ENCODE data around the gene PGAP6.

Gene PGAP6

DNA sequence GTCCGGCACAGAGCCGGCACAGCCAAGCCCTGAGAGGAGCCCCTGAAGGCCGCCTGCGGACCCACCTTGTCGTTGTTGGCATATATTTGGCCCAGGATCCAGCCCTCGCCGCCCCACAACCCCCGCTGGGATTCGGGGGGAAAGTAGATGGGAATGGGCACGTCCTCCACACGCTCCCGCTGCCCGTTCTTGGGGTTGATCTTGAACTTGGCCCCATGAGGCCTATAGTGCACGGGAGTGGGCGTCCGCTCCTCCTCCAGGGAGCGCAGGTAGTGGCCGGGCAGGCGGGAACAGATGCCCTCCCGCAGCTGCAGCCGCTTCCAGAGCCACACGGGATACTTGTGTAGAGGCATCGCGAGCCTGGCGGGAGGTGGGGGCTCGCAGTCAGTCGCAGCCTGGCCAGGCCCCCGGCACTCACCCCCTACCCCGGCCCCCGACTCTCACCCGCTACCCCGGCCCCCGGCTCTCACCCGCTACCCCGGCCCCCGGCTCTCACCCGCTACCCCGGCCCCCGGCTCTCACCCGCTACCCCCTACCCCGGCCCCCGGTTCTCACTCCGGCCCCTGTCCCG lies 11.8 kb downstream of the PGAP6 start:
- ChIA-PET POLR2A (interaction anchor here (1.6 kb wide), 1 partner anchor 10 kb away, joined by 7 read pairs; no protein-coding TSS in a partner anchor), CTCF (interaction anchor here (0.9 to 1.8 kb wide), 4 partner anchors 8 to 263 kb away, joined by 4 read pairs; no protein-coding TSS in a partner anchor)
- WGBS (ENCODE audit: insufficient coverage), result 83% methylated on average over 21 of the region's 44 CpGs
- Histone ChIP-seq H3K36me3 (ENCODE audit: control insufficient read depth in 4 of 4, insufficient read depth in 4 of 4, low read length in 3 of 4) (peaks cover 0 to 71% (median 49%) of the 10 kb centered on the region in 4 experiments), H3K27ac (ENCODE audit: insufficient read depth in 1 of 2, low read depth in 1 of 2, low read length in 2 of 2, poor library complexity in 1 of 2, severe bottlenecking in 2 of 2) (peak overlapping the region in 1 of 2 experiments; percentile 34), H3K27me3 (replicated peaks in 2 of 5; ENCODE audit: control insufficient read depth in 4 of 5, insufficient read depth in 5 of 5, low read length in 4 of 5) (no peaks in the 10 kb centered on the region), H3K4me1 (ENCODE audit: control extremely low read depth in 1 of 4, control insufficient read depth in 4 of 4, insufficient read depth in 4 of 4, low read length in 3 of 4) (peaks cover 0 to 17% (median 16%) of the 10 kb centered on the region in 4 experiments), H3K9me3 (ENCODE audit: control extremely low read depth in 1 of 5, control insufficient read depth in 4 of 5, insufficient read depth in 2 of 5, low read depth in 1 of 5, low read length in 4 of 5) (no peaks in the 10 kb centered on the region), H3K4me3 (ENCODE audit: control insufficient read depth in 1 of 7, extremely low read depth in 1 of 7, insufficient read depth in 4 of 7, low read depth in 2 of 7, low read length in 6 of 7) (peak overlapping the region in 4 of 7 experiments; percentile 32 to 62 (median 44))
- DNase-seq, result no peak

DNA sequence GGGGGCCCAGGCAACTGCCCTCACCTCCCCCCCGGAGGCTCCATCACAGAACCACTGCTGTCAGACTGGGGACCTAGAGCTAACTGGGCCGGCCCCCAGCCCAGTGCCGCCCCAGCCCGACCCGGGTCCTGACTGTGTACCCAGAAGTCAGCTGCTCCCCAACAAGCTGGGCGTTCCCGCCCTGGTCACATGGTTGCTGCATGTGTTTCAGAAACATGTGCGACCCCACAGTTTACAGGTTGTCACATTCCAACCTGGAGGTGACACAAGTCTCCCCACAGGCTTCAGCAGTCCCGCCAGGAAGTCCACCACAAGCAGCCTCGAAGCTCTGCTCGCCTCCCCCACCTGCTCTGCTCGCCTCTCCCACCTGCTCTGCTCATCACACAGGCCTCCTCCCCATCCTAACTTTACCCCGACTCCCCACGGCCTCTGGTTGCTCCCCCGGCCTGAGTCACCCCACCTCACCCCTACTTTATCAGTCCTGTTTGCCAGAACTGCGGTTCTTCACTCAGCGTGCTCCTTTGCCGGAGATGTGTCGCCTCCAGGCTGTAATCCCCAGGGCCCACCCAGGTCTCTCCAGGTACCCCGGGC lies 12.4 kb downstream of the PGAP6 start:
- ChIA-PET POLR2A (no interaction called here), CTCF (interaction anchor here (1.8 kb wide), 1 partner anchor 262 kb away, joined by 4 read pairs; no protein-coding TSS in a partner anchor)
- peak overlapping the region in 3 of 7 experiments; percentile 8 to 56 (median 42) for H3K4me3 ChIP-seq (ENCODE audit: control insufficient read depth in 1 of 7, extremely low read depth in 1 of 7, insufficient read depth in 4 of 7, low read depth in 2 of 7, low read length in 6 of 7)
- H3K36me3 ChIP-seq (ENCODE audit: control insufficient read depth in 4 of 4, insufficient read depth in 4 of 4, low read length in 3 of 4), result peaks cover 0 to 65% (median 46%) of the 10 kb centered on the region in 4 experiments
- H3K4me1 ChIP-seq (ENCODE audit: control extremely low read depth in 1 of 4, control insufficient read depth in 4 of 4, insufficient read depth in 4 of 4, low read length in 3 of 4), result peaks cover 0 to 17% (median 16%) of the 10 kb centered on the region in 4 experiments
- WGBS (ENCODE audit: insufficient coverage), result 92% methylated on average over 19 of the region's 20 CpGs
- H3K27ac ChIP-seq (ENCODE audit: insufficient read depth in 1 of 2, low read depth in 1 of 2, low read length in 2 of 2, poor library complexity in 1 of 2, severe bottlenecking in 2 of 2), result peak overlapping the region in 1 of 2 experiments; percentile 34
- no peaks in the 10 kb centered on the region for H3K9me3 ChIP-seq (ENCODE audit: control extremely low read depth in 1 of 5, control insufficient read depth in 4 of 5, insufficient read depth in 2 of 5, low read depth in 1 of 5, low read length in 4 of 5)
- no peak for DNase-seq
- H3K27me3 ChIP-seq (replicated peaks in 2 of 5; ENCODE audit: control insufficient read depth in 4 of 5, insufficient read depth in 5 of 5, low read length in 4 of 5), result peaks cover 0 to 2% (median 0%) of the 10 kb centered on the region in 5 experiments

DNA sequence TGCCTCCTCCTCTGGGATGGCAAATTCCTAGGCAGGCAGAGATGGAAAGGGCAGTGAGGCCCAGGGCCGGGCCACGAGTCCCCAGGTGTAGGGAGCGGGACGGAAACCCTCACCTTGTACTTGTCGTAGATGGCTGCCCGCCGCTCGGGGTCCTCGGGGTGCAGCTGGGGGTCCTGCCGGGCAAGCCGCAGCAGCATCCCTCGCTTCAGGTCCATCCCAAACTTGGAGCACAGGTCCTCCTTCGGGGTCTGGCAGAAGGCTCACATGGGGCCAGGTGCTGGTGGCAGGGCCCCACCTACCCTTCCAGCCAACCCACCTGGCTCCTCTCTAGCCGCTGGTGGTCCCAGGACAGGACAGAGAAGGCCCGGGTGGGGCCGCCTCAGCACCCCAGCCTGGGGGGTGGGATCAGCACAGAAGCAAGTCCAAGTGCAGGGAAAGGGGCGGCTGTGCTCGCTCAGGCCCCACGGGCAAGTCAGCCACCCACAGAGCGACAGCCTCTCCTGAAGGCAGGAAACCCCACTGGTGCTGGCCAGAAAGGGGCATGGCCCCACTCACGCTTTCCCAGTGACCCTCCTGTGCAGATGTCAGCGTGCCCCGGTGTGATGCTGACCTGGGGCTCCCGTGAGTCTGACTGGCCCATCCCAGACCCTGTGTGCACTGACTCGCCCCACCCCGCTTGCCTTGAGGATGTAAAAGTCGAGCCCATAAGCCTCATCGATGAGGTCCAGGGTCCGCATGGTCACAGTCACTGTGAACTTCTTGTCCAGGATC lies 13.2 kb downstream of the PGAP6 start:
- peaks cover 0 to 17% (median 16%) of the 10 kb centered on the region in 4 experiments for H3K4me1 ChIP-seq (ENCODE audit: control extremely low read depth in 1 of 4, control insufficient read depth in 4 of 4, insufficient read depth in 4 of 4, low read length in 3 of 4)
- no peak for DNase-seq
- WGBS (ENCODE audit: insufficient coverage), result 97% methylated on average over 24 of the region's 29 CpGs
- no peak overlapping the region for H3K27ac ChIP-seq (ENCODE audit: insufficient read depth in 1 of 2, low read depth in 1 of 2, low read length in 2 of 2, poor library complexity in 1 of 2, severe bottlenecking in 2 of 2)
- H3K9me3 ChIP-seq (ENCODE audit: control extremely low read depth in 1 of 5, control insufficient read depth in 4 of 5, insufficient read depth in 2 of 5, low read depth in 1 of 5, low read length in 4 of 5), result no peaks in the 10 kb centered on the region
- peaks cover 0 to 4% (median 0%) of the 10 kb centered on the region in 5 experiments for H3K27me3 ChIP-seq (replicated peaks in 2 of 5; ENCODE audit: control insufficient read depth in 4 of 5, insufficient read depth in 5 of 5, low read length in 4 of 5)
- CTCF ChIA-PET, result no interaction called here
- peaks cover 0 to 57% (median 40%) of the 10 kb centered on the region in 4 experiments for H3K36me3 ChIP-seq (ENCODE audit: control insufficient read depth in 4 of 4, insufficient read depth in 4 of 4, low read length in 3 of 4)
- POLR2A ChIA-PET, result no interaction called here
- H3K4me3 ChIP-seq (ENCODE audit: control insufficient read depth in 1 of 7, extremely low read depth in 1 of 7, insufficient read depth in 4 of 7, low read depth in 2 of 7, low read length in 6 of 7), result no peak overlapping the region

DNA sequence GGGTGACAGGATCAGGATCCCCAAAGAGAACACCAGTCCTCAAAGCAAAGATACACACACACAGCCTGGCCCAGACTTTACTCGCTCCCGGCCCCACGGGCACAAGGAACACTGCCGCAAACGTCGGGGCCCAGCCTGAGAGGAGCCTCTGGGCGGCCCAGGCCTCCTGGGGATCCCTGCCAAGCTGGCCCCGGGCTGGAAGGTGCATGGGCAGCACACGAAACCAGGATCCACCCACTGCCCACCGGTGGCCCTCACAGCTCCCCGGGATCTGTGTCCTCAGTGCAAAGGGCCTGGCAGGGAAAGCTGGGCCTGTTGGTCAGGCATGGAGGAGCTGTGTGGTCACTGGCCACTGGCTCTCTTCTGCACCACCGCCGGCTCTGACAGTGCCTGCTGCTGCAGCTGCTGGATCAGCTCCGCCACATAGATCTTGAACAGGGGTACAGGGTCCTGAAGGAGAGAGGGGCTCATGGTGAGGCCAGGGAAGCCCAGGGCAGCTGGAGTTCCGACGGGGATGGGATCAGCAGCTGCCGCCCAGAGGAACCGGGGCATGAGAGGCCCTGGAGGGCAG lies 14.4 kb downstream of the PGAP6 start:
- Histone ChIP-seq H3K4me1 (ENCODE audit: control extremely low read depth in 1 of 4, control insufficient read depth in 4 of 4, insufficient read depth in 4 of 4, low read length in 3 of 4) (peaks cover 0 to 17% (median 16%) of the 10 kb centered on the region in 4 experiments), H3K4me3 (ENCODE audit: control insufficient read depth in 1 of 7, extremely low read depth in 1 of 7, insufficient read depth in 4 of 7, low read depth in 2 of 7, low read length in 6 of 7) (no peak overlapping the region), H3K27ac (ENCODE audit: insufficient read depth in 1 of 2, low read depth in 1 of 2, low read length in 2 of 2, poor library complexity in 1 of 2, severe bottlenecking in 2 of 2) (no peak overlapping the region), H3K27me3 (replicated peaks in 2 of 5; ENCODE audit: control insufficient read depth in 4 of 5, insufficient read depth in 5 of 5, low read length in 4 of 5) (peaks cover 0 to 9% (median 0%) of the 10 kb centered on the region in 5 experiments), H3K36me3 (ENCODE audit: control insufficient read depth in 4 of 4, insufficient read depth in 4 of 4, low read length in 3 of 4) (peaks cover 0 to 46% (median 34%) of the 10 kb centered on the region in 4 experiments), H3K9me3 (ENCODE audit: control extremely low read depth in 1 of 5, control insufficient read depth in 4 of 5, insufficient read depth in 2 of 5, low read depth in 1 of 5, low read length in 4 of 5) (no peaks in the 10 kb centered on the region)
- POLR2A ChIA-PET, result no interaction called here
- 98% methylated on average over 13 of the region's 18 CpGs for WGBS (ENCODE audit: insufficient coverage)
- CTCF ChIA-PET, result interaction anchor here (1.3 to 1.8 kb wide), 3 partner anchors 14 to 261 kb away, joined by 3 to 5 read pairs (median 4); partner anchors contain the start of gene PGAP6
- no peak for DNase-seq

DNA sequence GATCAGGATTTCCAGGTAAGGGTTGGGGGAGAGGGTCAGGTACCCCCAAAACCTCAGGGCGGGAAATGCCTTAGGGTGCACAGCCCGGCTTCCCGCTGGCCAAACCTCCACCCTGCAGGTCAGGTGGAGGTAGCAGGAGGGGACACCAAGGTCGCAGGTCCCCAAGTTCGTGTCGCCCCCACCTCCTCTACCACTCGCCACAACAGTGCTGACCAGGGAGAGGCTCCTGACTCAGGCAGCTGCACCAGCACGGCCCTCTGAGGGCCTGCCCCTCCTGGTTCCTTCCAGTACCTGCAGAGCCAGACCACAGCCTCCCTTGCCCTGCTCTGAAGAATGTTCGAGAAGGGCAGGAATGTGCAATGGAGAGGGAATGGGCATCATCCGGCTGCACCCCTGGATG lies 15.3 kb downstream of the PGAP6 start:
- 91% methylated on average over 9 of the region's 10 CpGs for WGBS (ENCODE audit: insufficient coverage)
- no peak for DNase-seq
- no peaks in the 10 kb centered on the region for H3K9me3 ChIP-seq (ENCODE audit: control extremely low read depth in 1 of 5, control insufficient read depth in 4 of 5, insufficient read depth in 2 of 5, low read depth in 1 of 5, low read length in 4 of 5)
- POLR2A ChIA-PET, result no interaction called here
- H3K4me1 ChIP-seq (ENCODE audit: control extremely low read depth in 1 of 4, control insufficient read depth in 4 of 4, insufficient read depth in 4 of 4, low read length in 3 of 4), result peaks cover 0 to 18% (median 16%) of the 10 kb centered on the region in 4 experiments
- H3K36me3 ChIP-seq (ENCODE audit: control insufficient read depth in 4 of 4, insufficient read depth in 4 of 4, low read length in 3 of 4), result peaks cover 0 to 37% (median 28%) of the 10 kb centered on the region in 4 experiments
- CTCF ChIA-PET, result interaction anchor here (1.3 to 1.8 kb wide), 4 partner anchors 10 to 260 kb away, joined by 3 to 5 read pairs (median 4); partner anchors contain the start of gene PGAP6
- no peak overlapping the region for H3K27ac ChIP-seq (ENCODE audit: insufficient read depth in 1 of 2, low read depth in 1 of 2, low read length in 2 of 2, poor library complexity in 1 of 2, severe bottlenecking in 2 of 2)
- H3K27me3 ChIP-seq (replicated peaks in 2 of 5; ENCODE audit: control insufficient read depth in 4 of 5, insufficient read depth in 5 of 5, low read length in 4 of 5), result peaks cover 0 to 9% (median 0%) of the 10 kb centered on the region in 5 experiments
- no peak overlapping the region for H3K4me3 ChIP-seq (ENCODE audit: control insufficient read depth in 1 of 7, extremely low read depth in 1 of 7, insufficient read depth in 4 of 7, low read depth in 2 of 7, low read length in 6 of 7)

DNA sequence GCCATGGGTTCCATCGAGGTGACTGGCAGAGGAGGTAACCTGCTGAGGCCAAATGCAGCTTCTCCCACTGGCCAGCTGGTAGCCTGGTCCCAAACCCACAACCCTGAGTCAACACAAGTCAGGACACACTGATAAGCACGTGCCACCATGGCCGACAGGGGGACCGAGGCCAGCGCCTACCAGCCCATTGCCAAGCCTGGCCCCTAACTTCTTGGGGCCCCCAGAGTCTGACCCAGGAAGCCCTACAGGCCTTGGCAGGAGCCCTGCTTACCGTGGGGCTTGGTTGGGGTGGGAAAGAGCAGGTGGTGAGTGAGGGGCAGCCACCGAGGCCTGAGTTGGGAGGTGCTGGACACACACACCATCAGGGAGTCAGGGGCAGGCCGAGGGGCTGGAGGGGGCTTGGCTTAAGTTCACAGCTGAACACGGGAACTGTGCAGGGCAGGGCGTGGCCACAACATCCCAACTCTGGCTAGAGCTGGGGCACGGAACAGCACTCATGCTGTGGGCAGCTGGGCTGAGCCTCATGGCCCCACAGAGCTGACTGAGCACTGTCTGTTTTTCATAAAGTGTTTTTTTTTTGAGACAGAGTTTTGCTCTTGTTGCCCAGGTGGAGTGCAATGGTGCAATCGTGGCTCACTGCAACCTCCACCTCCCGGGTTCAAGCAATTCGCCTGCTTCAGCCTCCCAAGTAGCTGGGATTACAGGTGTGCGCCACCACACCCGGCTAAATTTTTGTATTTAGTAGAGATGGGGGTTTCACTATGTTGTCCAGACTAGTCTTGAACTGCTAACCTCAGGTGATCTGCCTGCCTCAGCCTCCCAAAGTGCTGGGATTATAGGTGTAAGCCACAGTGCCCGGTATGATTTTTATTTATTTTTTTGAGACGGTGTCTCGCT lies 16.9 kb downstream of the PGAP6 start:
- H3K36me3 ChIP-seq (ENCODE audit: control insufficient read depth in 4 of 4, insufficient read depth in 4 of 4, low read length in 3 of 4), result peaks cover 0 to 34% (median 27%) of the 10 kb centered on the region in 4 experiments
- ChIA-PET POLR2A (no interaction called here), CTCF (interaction anchor here (0.6 to 1.9 kb wide), 6 partner anchors 8 to 300 kb away, joined by 3 to 5 read pairs (median 4); no protein-coding TSS in a partner anchor)
- H3K4me3 ChIP-seq (ENCODE audit: control insufficient read depth in 1 of 7, extremely low read depth in 1 of 7, insufficient read depth in 4 of 7, low read depth in 2 of 7, low read length in 6 of 7), result no peak overlapping the region
- H3K27ac ChIP-seq (ENCODE audit: insufficient read depth in 1 of 2, low read depth in 1 of 2, low read length in 2 of 2, poor library complexity in 1 of 2, severe bottlenecking in 2 of 2), result no peak overlapping the region
- peaks cover 0 to 9% (median 0%) of the 10 kb centered on the region in 5 experiments for H3K27me3 ChIP-seq (replicated peaks in 2 of 5; ENCODE audit: control insufficient read depth in 4 of 5, insufficient read depth in 5 of 5, low read length in 4 of 5)
- H3K9me3 ChIP-seq (ENCODE audit: control extremely low read depth in 1 of 5, control insufficient read depth in 4 of 5, insufficient read depth in 2 of 5, low read depth in 1 of 5, low read length in 4 of 5), result no peaks in the 10 kb centered on the region
- DNase-seq, result no peak
- 71% methylated on average over 18 of the region's 19 CpGs for WGBS (ENCODE audit: insufficient coverage)
- H3K4me1 ChIP-seq (ENCODE audit: control extremely low read depth in 1 of 4, control insufficient read depth in 4 of 4, insufficient read depth in 4 of 4, low read length in 3 of 4), result peaks cover 0 to 8% (median 5%) of the 10 kb centered on the region in 4 experiments
